ENCODE data around the gene CADM1.

CADM1 gene

DNA sequence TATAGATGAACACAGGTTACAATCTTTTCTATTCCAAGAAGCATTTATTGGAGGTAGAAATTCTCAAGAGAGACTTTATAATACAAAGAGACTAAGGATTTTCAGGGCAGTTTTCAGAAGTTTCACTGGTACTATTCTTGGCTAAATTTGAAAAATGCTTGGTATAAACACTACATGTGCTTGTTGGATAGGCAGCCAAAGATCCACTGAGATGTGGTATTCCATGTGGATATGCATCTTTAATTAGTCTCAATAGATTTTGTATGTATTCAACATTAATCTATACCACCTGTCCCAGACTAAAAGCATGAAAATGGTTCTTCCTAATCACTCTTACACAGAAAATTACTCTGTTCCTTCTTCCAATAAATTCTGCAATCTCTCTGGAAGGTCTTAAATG, 232.6 kb downstream of the CADM1 start:
- DNase-seq = no peak

DNA sequence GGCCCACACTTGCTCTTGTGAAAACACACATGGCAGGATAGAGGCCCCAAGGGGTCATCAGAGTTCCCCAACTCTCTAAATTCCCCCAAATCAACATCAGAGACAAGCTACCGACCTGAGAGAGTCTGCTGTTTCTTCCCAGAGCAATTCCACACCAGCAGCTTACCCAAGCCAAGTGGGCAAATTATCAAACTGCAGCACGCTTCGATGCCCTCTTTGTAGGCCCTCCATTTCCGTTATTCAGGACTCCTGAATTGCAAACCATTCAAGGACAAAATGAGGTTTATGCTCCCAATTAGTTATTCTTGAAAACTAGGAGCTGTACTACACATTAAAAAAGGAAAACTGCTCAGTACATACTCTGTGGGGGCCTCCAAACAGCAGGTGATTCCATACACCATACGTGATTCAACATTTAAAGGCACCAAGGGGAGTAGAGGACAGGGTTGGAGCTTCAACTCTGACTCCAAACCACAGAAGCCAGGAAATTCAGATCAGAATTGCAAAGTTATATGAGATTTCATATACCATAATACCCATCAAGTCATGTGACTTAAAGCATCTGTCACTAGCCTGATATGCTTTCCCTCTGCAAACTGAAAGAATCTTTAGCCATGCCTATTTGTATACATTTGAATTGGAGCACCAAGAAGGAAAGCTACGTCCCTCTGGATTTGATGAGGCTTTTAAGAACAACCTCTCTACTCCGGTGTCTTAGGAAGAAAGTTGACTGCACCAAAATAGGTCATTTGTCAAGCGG, 234.8 kb downstream of the CADM1 start:
- no peak for DNase-seq

DNA sequence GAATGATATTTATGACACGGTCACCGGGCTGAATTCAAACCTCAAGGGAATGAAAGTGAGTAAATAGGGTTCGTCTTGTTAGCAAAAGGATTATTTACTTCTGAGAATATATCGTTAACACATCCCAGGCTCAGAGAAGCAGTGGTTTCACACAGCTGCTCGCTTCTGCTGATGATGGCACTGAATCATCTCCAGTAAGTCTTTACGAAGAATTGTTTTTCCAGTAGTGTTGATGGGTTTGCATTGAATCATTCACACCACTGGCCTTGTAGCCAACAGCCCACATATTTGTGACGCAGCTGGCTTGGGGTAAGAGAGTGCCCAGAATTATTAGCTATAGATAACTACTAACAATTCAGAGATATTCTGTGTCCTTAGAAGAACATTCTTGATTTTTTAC, 236.3 kb downstream of the CADM1 start:
- DNase-seq = peak; percentile 60

DNA sequence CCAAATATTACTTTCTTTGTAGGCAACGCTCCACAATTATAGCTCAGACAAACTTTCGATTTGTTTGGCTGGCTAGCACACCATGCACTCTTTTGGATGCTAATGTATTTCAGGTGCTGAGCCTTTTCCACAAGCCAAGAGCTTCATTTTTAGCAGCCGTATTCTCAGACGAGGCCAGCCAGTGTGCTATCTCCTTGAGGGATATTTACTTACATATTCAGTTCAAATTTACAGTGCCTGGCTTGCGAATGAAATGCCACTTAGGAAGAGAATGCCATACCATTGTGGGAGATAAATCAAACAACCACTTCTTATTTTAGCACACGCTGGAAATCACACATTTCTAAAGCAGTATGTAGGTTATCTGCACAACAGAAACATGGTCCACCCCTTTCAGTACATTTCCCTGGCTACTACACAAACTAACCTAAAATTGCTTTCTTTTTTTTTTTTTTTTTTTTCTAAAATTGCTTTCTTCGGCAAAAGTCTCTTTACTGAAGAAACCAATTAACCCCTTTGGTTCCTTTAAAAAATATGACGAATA, 236.9 kb downstream of the CADM1 start:
- DNase-seq = peak; percentile 78

DNA sequence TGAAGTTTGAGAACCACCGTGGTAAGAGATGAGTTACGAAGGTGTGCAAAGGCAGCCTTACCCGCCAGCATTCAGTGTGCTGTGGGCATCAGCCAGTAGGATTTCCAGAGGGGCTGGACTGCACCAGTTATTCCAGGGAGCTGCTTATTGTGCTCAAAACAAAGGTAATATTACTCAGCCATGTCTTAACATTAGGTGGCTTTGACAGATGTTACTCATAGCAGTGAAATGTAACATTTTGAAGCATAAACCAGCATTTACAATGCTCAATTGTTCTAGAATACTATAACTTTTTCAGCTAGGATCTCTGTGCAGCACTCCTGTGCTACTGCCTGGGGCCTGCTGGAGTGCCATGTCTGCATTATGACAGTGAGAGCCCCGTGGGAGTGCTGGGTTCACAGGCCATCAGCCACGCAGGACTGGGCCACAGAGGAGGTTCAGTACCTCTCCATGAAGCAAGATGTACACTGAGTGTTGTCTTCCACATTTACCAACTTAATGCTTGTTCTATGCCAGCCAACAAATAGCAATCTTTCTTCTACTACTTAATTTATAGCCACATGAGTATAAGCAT, 238.1 kb downstream of the CADM1 start:
- peak; percentile 59 for DNase-seq

DNA sequence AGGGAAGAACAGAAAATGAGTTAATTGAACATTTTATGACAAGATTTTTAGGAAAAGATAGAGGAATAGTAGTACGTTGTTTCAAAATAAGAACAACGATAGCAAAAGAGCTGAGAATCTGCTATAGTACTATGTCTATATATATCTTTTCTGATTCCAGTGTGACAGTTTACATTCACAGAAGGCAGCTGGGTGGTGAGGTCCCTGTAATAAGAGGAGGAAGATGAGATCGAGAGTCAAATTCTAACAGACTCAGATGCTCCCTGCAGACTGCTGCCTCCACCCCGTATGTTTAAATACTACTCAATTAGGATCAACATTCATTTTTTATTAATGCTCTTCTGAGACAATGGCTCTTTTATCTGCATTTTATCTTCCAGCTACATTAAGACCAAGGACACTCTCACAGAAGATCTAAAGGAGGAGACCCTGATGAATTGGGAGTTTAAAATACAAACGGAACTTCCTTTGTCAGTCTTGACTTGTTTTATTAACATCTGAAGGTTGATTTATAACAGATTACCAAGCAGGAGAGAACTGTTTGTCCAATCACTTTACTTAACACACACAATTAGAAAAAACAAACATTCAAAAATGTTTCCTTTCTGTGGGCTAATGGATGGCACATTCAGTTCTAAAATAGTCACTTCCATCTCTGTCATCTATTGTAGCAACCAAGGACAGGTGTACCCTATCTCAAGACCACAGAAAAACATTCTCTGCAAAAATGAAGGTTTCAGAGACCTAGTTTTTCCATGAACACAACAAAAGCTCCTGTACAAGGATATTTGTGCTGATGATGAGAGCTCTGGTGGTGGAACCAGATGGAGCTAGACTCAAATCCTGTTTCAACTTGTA, 240.2 kb downstream of the CADM1 start:
- peak; percentile 94 for DNase-seq

DNA sequence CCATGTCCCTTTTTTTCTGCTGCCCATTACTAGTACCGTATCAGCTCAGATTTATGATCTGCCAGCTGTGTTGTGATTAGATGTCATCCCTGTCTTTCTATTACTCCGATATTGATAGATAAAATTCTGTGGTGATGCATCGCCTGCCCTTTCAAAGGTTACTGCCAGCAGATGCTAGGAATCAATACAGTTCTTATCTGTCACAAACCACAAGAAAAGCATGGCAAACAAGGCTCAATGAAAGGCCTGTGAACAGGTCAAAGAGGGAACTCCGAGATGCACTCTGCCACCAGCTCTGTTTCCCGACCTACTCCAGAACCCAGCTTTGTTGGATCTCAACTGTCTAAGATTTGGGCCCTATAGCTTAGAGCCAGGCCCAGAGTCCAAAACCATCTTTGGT, 246.0 kb downstream of the CADM1 start:
- DNase-seq = no peak

DNA sequence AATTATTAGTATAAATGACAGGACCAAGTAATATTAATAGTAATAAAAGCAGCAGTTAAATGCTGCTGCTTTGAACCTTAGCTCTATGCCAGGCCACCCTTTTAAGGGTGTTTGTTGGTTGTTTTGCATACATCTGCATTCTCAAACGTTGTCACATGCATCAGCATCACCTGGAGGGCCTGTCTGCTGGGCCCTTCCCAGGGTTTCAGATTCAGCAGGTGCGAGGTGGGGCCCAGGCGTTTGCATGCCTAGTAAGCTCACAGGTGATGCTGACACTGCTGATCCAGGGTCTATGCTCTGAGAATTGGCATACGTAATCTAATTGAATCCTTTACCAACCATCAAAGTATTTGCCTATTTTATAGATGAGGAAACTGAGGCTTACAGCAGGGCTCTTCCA, 246.5 kb downstream of the CADM1 start:
- DNase-seq = peak; percentile 39

DNA sequence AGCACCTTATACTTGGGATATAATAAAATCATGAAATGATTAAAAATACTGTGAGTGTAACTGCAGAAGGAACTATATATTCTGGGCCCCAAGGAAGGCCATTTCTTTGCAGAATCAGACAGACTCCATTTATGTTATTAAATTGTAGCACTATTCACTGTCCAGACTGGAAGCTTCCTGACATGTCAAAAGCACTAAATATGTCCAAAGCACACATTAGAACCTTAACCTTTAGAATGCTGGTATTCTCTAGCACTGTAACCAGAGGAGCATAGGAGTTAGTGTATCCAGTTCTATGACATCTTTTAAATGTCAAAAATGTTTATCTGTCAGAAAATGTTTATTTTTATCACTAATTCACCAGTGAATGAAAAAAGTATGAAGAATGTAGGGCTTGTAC, 246.9 kb downstream of the CADM1 start:
- peak; percentile 39 for DNase-seq

DNA sequence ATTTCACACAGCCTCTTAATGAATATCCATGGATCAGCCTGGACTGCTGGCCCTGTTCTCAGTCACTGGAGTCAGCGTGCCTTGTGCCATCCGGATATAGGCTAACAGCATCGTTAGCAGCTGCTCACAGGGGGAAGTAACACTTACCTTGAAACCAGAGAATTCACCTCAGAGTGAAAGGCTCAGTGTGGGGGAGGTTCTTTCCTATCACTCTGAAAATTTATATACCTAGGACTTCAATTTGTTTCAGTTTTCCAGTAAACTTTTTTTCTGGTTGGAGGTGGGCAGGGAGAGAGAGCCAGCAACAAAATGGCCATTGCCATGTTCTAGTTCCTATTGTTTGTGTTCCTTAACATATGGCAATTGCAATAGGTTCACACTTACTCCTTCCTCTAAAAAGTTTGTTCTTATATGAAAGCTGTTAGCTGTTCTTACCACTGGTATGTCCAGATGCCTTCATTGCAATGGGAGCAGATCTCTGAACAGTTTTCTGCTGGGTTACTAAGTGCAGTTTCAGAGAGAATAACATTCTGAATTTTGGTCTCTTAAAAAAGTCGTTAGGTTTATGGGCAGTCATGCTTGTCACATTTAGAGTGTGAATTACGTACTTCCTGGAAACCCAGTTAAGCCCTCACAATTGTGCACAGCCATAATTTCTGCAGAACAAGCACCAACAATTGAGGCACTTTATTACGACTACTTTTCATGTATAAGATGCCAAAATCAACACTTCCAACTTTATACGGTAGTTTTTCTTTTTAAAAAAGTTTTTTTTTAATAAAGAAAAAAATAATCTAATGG, 247.6 kb downstream of the CADM1 start:
- peak; percentile 95 for DNase-seq

DNA sequence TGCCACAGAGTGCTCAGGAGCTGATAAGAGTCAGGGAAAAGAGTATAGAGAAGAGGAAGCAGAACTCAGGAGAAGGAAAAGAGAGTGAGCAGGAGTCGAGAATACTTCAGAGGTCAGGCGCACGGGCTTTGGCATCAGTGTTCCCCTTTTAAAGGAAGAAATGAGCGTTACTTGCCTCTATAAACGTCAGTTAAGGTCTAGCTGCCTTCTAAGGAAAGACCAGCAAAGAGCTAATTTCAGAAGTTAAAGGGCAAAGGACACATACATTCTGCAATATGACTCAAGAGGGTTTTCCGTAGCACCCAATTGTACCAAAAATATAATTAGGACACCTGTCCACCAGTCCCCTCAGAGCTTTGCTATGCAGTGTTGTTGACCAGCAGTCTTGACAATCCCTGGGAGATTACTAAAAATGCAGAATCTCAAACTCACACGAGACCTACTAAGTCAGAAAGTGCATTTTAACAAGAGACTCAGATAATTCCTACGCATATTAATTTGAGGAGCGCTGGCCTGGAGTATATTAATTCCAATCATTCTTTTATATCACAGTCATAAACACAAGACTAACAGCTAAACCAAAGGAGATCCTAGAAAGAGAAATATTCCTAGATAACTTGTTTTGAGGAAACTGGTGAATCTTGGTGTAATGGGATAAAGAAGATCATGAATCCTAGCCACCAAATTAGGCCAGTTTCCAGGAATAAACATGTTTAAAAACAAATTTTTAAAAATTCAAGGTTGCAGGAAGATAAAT, 249.0 kb downstream of the CADM1 start:
- DNase-seq = no peak

DNA sequence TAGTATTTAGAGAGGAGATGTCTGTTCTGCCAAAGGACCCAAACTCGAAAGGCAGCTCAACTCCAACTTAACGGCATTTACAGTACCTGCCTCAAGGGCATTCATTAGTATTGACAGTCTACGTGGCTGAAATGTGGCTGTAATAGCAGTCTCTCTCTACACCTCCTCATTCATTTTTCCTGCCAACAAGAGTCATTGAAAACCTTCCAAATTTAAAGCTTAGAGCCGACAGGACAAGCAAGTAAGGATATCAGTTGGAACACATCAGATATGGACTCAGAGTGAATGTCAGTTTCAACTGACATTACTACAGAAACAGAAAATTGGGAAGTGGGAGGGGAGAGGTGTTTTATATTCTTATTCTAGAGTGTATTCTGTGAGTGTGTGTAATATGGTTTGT, 253.1 kb downstream of the CADM1 start:
- peak; percentile 63 for DNase-seq

DNA sequence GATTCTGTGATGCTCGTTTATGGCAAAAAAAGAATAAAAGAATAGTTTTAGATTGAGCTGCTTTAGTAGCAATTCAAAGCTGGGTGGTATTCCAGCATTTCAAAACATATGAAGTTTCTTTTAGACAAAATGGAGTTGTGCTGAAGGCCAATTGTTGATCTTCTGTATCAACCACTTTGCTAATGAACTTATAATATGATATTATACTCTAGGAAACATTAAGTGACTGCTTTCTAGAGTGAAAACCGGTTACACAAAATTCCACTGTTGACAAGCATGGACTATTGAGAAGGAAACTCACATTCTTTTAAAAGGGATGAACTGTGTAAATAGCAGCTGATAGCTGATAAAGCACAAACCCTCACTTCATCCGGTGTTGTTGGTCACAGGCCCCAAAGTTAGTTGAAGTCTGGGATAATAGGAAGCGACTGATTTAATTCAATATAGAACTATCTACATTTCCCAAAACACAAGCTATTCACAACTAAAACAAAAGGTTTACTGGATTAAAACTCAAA, 255.1 kb downstream of the CADM1 start:
- no peak for DNase-seq

DNA sequence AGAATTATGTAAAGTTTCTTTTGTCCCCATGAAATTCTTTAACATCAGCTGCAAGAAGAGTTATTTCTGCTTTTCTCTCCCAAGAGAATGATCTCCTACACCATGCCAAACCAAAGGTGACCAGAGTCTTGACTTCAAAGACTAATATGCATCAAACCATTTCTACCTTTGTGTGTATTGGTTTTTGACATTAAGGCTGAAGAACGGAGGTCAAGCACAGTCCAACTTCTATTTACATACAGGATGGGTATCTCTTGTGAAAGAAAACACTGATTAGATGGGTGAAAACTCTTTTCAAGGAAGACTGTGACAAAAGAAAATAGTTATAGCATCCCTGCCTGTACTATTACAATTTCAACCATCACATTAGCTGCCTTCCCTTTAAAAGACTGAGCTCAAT, 256.3 kb downstream of the CADM1 start:
- DNase-seq = no peak

DNA sequence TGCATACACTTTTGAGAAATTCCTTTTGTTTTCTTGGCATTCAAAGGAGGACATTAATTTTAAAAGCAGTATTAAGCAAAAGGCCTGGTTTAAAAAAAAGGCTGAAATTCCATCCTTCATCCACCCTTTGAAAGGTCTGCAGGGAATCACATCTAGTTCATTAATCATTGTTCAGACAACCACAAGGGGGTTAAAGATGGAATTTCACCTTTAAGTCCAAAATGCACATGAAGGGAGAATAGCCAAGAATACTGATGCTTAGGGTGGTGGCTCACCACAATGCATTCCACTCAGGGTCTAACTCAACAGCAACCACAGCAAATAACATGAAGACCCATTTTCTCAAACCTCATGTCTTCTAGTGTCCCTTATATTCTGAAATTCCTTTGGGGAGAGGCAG, 256.9 kb downstream of the CADM1 start:
- DNase-seq = no peak

DNA sequence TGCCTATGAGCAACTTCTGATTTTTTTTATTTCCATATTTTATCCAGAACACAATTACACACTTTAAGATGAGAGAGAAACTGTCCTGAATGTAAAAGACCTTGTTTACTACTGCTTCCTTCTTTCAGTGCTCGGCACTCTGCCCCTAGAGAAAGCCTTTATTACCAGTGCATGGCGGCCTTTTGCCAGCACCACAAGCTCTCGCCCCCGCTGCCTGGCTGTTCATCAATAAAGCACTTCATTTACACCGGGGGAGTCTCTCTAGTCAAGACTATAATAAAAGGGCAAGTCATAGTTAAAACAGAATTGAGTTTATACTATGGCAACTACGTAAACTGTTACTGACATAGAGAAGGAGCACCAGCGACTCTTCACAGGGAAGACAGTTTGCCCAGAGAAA, 259.5 kb downstream of the CADM1 start:
- peak; percentile 25 for DNase-seq

DNA sequence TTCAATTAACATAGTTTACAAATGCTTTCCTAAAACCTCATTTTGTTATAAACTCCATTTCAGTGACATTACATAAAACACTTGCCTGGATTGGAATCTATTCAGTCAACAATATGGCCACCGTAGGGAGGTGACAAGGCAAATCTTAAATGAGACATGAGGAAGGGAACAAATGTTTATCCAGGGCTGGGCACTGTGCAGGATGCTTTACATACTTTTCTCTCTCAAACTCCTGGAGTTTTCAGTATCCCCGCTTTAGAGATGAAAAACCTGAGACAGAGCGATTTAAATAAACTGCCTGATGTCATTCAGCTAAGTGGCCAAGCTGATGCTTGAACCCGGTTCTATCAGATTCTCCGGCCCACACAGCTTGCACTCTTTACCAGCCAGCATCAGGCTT, 259.9 kb downstream of the CADM1 start:
- no peak for DNase-seq

DNA sequence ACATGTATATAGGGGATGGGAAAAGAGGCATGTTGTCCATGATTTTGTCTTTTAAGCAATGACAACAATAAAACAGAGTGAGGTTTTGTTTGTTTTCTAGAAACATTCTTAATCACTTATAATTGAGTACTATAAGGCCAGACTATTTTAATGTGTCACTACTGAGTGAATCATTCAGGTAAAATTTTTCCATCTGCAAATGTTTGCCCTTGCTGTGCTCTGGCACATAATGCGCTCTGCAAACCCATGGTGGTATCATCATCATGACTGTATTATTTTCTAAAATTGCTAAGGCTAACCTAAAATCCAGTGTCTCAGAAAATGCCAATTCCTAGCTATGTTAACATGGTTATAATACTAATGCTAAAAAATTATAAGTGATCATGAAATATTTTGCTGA, 261.2 kb downstream of the CADM1 start:
- DNase-seq = peak; percentile 59

DNA sequence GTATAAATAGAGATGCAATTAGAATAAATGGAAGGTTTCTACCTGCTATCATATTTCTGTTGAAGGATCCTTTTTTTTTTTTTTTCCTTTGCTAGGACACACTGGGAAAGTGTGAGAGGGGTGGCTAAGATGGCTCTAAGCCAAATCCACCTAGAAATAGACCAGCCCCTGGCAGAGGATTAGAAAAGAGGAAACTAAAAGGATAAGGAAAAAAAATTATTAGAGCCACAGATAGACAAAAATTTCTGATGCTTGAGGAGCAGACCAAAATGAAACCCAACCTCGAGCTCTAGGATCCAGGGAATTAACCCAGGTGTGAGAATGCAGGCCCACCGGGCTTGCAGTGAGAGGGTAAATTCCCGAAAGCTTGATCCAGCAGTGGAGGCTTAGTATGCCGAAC, 262.3 kb downstream of the CADM1 start:
- DNase-seq = peak; percentile 92

DNA sequence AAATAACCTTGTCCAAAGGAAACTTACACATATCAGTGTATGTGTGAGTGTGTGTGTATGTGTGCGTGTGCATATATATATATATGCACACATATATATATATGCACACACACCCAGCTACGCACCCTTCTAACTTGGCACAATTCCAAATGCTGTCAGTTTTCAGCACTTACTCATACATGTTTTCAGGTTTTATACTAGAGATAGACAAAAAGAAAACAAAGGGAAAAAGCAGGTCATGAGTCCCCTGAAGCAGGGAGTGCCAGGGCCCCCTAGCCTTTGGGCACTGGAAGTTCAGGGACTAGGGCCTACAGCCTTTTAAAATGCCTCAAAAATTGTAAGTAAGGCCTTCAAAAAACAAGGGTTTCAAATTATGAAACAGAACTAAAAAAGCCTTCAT, 265.4 kb downstream of the CADM1 start:
- peak; percentile 28 for DNase-seq

DNA sequence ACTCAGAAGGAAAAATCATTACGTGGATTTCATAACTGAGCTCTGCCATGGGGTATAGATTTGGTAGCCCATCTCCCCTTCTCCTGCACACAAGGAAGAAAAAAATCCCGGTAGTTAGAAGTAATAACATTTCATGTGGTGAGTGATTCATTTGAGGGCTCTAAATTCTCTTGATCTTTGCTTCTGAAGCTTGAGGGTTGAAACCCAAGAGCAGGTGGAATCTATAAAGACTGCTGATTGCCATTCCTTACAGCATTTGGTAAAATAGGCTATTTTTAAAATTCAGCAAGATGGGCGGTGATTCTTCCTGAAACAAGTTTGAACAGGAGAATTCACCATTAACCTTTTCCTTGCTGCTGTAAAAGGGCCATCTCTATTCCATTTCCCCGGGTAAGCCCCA, 266.1 kb downstream of the CADM1 start:
- no peak for DNase-seq

DNA sequence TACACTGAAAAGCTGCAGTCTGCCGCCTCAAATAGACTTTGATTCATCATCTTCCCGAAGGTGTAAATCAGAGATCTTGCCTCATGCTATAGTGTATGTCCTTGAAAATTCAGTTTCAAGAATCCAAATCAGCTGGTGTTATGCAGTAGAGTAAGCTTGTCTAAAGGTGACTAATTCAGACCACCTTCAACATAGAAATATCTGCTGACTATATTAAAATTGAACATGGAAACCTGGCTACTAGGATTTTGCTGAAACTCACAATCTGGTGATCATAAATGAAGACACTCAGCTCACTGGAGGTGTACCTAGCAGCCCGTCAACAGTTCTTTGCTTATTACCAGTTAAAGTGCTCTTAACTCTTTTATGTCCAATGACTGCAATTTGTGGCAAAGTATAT, 266.6 kb downstream of the CADM1 start:
- DNase-seq = no peak
